Measurements from ENCODE around the gene IFNG-AS1.

GRCh38 chr12:67991158-67991557 lies 1.9 kb downstream of the IFNG-AS1 start:
- TF ChIP-seq, protein P1, sequence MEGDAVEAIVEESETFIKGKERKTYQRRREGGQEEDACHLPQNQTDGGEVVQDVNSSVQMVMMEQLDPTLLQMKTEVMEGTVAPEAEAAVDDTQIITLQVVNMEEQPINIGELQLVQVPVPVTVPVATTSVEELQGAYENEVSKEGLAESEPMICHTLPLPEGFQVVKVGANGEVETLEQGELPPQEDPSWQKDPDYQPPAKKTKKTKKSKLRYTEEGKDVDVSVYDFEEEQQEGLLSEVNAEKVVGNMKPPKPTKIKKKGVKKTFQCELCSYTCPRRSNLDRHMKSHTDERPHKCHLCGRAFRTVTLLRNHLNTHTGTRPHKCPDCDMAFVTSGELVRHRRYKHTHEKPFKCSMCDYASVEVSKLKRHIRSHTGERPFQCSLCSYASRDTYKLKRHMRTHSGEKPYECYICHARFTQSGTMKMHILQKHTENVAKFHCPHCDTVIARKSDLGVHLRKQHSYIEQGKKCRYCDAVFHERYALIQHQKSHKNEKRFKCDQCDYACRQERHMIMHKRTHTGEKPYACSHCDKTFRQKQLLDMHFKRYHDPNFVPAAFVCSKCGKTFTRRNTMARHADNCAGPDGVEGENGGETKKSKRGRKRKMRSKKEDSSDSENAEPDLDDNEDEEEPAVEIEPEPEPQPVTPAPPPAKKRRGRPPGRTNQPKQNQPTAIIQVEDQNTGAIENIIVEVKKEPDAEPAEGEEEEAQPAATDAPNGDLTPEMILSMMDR (IDR thresholded peaks at IDR 0.05) = no peak
- no peak for TF ChIP-seq POLR2A (IDR thresholded peaks at IDR 0.05)
